ENCODE measurements around the gene VCY1B. TPM values are rescaled to one million over a fixed set of nuclear protein-coding genes. Genes with fewer than 3 reads are reported as not detected.
"Not testable (repeated sequence)": the region's sequence is repeated elsewhere in the genome, so short reads cannot be mapped to it uniquely, and the experiment has no call there.

Gene VCY1B
- polyA plus RNA-seq (ENCODE audit: insufficient read length in 3 of 3): not detected

DNA sequence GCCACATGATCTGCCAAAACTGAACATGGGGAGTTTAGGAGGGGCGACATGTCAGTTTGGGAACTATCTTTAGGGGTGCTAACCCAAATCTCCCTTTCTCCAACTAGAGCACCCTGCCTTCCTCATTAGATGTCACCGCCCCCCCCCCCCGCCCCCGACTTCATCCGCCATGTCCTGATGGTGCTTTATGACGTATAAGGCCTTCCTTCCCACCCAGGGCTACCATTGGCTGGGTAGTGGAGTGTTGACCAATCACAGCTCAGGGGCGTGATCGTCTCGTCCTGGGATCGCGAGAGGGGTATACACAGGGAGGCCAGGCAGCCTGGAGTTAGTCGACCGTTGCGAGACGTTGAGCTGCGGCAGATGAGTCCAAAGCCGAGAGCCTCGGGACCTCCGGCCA lies at the start of gene VCY1B:
TSS of gene VCY1B (plus strand) at position 301 of the 400 bp plus-strand sequence. CDS start at position 364, 63 bp downstream.
- DNase-seq (ENCODE audit: low read depth in 3 of 3, low spot score in 2 of 3): not testable (repeated sequence)

- DNase-seq (ENCODE audit: low read depth in 3 of 3, low spot score in 2 of 3): not testable (repeated sequence)
These were observed 44.1 kb upstream of the VCY1B start for GRCh38 chrY:14011916-14012315.

- not testable (repeated sequence) for DNase-seq (ENCODE audit: low read depth in 3 of 3, low spot score in 2 of 3)
These were observed 25.6 kb upstream of the VCY1B start for GRCh38 chrY:14030395-14030794.

DNA sequence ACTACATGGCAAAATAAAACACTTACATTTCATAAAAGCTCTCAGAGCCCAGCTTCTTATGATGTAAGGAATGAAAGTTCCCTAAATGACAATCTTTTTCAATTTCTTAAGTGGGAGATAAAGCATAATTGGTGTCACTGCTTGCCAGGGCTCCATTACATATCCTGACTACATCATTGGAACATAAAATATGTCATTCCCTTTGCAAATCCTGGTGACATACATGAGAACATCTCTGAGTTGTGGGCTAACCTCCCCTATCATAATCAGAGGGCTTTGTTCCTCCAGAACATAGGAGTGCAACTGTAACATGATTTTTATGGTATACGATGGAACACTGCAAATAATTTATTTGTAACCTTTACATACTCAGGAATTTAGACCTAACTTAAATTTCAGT lies 29.9 kb downstream of the VCY1B start:
- DNase-seq (ENCODE audit: low read depth in 3 of 3, low spot score in 2 of 3): no peak

Other genes starting within 250 kb of the VCY1B start
- gene VCY, start 69.8 kb upstream of the VCY1B start, polyA plus RNA-seq (ENCODE audit: insufficient read length in 3 of 3): not detected

All from right renal cortex interstitium (tissue), 3 donors.